Activated CD8-positive, alpha-beta T cell treated with anti-CD3 and anti-CD28 coated beads, Interleukin-2, amount 10 ng/mL, durations not matched to agents 7 days and 5 days (primary cell): Measurements from ENCODE around the gene TTC34. TPM values are rescaled to one million over a fixed set of nuclear protein-coding genes. Genes with fewer than 3 reads are reported as not detected.

ENCODE experiments used
- ATAC-seq: fragments of 150-1000 bp; cut with Tn5 transposase; one replicate; pipeline ENCODE4 v1.10.0; 2021; ENCODE audit warnings: moderate library complexity
- CTCF ChIA-PET: fragments of 350-600 bp; sonication (Branson Sonifier 250); formaldehyde crosslinking; loops from one replicate; lab custom pipeline; 2021; ENCODE audit warnings: antibody characterized with exemption; lab: Charles Lee
- POLR2A ChIA-PET: fragments of 350-600 bp; sonication (Branson Sonifier 250); formaldehyde crosslinking; loops from one replicate; lab custom pipeline; 2021; ENCODE audit warnings: antibody characterized with exemption; lab: Charles Lee
- DNase-seq: peaks from one replicate; pipeline ENCODE4 v3.0.0-alpha.2; 2020
- H3K27ac Mint-ChIP-seq: one replicate; pipeline ENCODE4 v1.8.0; 2021; ENCODE audit warnings: mild to moderate bottlenecking, mixed read lengths
- H3K27me3 Mint-ChIP-seq: one replicate; pipeline ENCODE4 v1.8.0; 2021; ENCODE audit warnings: low read depth, mixed read lengths
- H3K36me3 Mint-ChIP-seq: one replicate; pipeline ENCODE4 v1.8.0; 2021; ENCODE audit warnings: low read depth, mixed read lengths
- H3K4me1 Mint-ChIP-seq: one replicate; pipeline ENCODE4 v1.8.0; 2021; ENCODE audit warnings: low read depth, mixed read lengths
- H3K4me3 Mint-ChIP-seq: one replicate; pipeline ENCODE4 v1.8.0; 2021; ENCODE audit warnings: mild to moderate bottlenecking, mixed read lengths
- H3K9me3 Mint-ChIP-seq: one replicate; pipeline ENCODE4 v1.8.0; 2022; ENCODE audit warnings: mixed read lengths; ENCODE audit not compliant: insufficient read depth
- total RNA-seq, 2 experiments: library from RNA; stranded (reverse); gene quantifications; one replicate each; pipeline ENCODE4 v1.2.3, GENCODE V29; 2021

TTC34 gene
- total RNA-seq, 2 experiments from 2014 or later = 0.82 to 0.86 TPM

- ChIA-PET POLR2A (no interaction called here), CTCF (no interaction called here)
- H3K27ac Mint-ChIP-seq = no peak overlapping the region
- H3K9me3 Mint-ChIP-seq = no peaks in the 10 kb centered on the region
- H3K36me3 Mint-ChIP-seq = no peaks in the 10 kb centered on the region
- H3K4me3 Mint-ChIP-seq = no peak overlapping the region
- no peaks in the 10 kb centered on the region for H3K27me3 Mint-ChIP-seq
- H3K4me1 Mint-ChIP-seq = no peaks in the 10 kb centered on the region
- DNase-seq (no peak), ATAC-seq (no peak)
Observed at GRCh38 chr1:2825487-2826189, 24.1 kb upstream of the TTC34 start.

- no peak overlapping the region for H3K27ac Mint-ChIP-seq
- no peak overlapping the region for H3K4me3 Mint-ChIP-seq
- no peaks in the 10 kb centered on the region for H3K9me3 Mint-ChIP-seq
- ATAC-seq = no peak
- no peak for DNase-seq
- H3K27me3 Mint-ChIP-seq = no peaks in the 10 kb centered on the region
- CTCF ChIA-PET = interaction anchor here (1.2 kb wide), 1 partner anchor 97 kb away, joined by 4 read pairs; no protein-coding TSS in a partner anchor
- no peaks in the 10 kb centered on the region for H3K36me3 Mint-ChIP-seq
- H3K4me1 Mint-ChIP-seq = no peaks in the 10 kb centered on the region
- POLR2A ChIA-PET = no interaction called here
Observed at GRCh38 chr1:2824999-2825398, 23.5 kb upstream of the TTC34 start.

DNA sequence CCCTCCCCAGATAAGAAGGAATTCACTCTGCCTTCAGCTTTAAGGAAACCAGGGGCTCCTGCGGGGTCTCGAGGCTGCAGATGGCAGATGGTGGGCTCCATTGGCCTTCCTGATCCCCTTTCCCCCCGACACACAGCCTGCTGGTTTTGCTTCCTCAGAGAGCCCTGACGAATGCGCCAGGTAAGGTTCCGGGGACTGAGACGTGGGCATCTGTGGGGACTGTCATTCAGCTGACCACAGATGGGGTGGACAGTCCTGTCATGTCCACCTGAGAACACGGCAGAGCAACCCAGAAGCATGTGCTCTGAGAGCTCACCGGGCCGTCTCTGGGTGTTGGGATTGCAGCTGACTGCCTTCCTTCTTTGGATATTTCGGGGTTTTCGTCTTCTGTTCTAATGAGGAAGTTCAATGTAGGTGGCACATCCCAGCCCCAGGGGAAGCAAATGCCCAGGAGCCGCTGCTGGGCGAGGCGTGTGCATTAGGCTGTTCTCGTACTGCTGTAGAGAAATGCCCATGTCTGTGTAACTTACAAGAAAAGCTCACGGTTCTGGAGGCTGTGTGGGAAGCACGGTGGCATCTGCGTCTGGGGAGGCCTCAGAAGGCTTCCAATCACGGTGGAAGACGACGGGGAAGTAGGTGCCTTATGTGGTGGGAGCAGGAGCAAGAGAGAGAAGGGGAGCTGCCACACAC lies 22.6 kb upstream of the TTC34 start:
- POLR2A ChIA-PET = no interaction called here
- H3K27me3 Mint-ChIP-seq = no peaks in the 10 kb centered on the region
- no peaks in the 10 kb centered on the region for H3K9me3 Mint-ChIP-seq
- CTCF ChIA-PET = interaction anchor here (1.2 kb wide), 1 partner anchor 98 kb away, joined by 4 read pairs; no protein-coding TSS in a partner anchor
- ATAC-seq (no peak), DNase-seq (no peak)
- H3K4me3 Mint-ChIP-seq = no peak overlapping the region
- no peak overlapping the region for H3K27ac Mint-ChIP-seq
- no peaks in the 10 kb centered on the region for H3K4me1 Mint-ChIP-seq
- no peaks in the 10 kb centered on the region for H3K36me3 Mint-ChIP-seq

GRCh38 chr1:2822621-2823145 lies 21.2 kb upstream of the TTC34 start:
- Mint-ChIP-seq H3K9me3 (no peaks in the 10 kb centered on the region), H3K27ac (no peak overlapping the region), H3K36me3 (no peaks in the 10 kb centered on the region), H3K27me3 (no peaks in the 10 kb centered on the region), H3K4me1 (no peaks in the 10 kb centered on the region), H3K4me3 (no peak overlapping the region)
- CTCF ChIA-PET = interaction anchor here (1.2 kb wide), 1 partner anchor 42 kb away, joined by 3 read pairs; no protein-coding TSS in a partner anchor
- DNase-seq = no peak
- POLR2A ChIA-PET = no interaction called here
- no peak for ATAC-seq

GRCh38 chr1:2821966-2822620 lies 20.6 kb upstream of the TTC34 start:
- peak; percentile 54 for DNase-seq
- Mint-ChIP-seq H3K36me3 (no peaks in the 10 kb centered on the region), H3K4me3 (no peak overlapping the region), H3K4me1 (no peaks in the 10 kb centered on the region), H3K27me3 (no peaks in the 10 kb centered on the region), H3K27ac (no peak overlapping the region), H3K9me3 (no peaks in the 10 kb centered on the region)
- peak; percentile 79 for ATAC-seq
- ChIA-PET POLR2A (no interaction called here), CTCF (interaction anchor here (1.0 to 1.2 kb wide), 3 partner anchors 18 to 100 kb away, joined by 3 to 6 read pairs (median 3); no protein-coding TSS in a partner anchor)

DNA sequence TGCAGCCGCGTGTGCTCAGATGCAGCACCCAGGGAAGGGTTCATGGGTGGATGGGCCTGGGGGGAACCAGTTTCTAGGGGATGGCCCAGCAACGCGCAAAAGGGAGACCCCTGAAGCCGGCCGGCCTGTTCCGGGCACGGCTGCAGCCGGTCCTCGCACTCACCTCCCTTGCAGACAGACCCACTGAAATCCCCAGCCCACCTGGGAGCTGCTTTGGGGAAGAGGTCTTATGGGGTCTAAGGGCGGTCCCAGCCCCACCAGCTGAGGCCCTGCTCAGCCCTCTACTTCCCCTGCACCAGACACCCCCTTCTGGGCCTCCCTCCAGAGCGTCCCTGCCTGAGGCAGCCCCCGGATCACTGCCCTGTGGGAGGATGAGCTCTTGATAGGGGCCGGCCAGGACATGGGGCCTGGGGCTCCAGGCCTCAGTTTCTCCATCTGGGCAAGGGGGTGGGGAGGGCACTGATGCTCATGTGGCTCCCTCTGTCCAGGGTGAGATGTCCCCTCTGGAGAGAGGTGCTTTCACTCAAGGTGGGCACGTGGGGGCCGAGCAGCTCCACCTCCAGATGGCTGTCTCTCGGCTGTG lies 20.0 kb upstream of the TTC34 start:
- DNase-seq = no peak
- Mint-ChIP-seq H3K27me3 (no peaks in the 10 kb centered on the region), H3K4me3 (no peak overlapping the region), H3K4me1 (no peaks in the 10 kb centered on the region), H3K36me3 (no peaks in the 10 kb centered on the region), H3K27ac (no peak overlapping the region), H3K9me3 (no peaks in the 10 kb centered on the region)
- ChIA-PET CTCF (interaction anchor here (1.0 to 1.2 kb wide), 2 partner anchors 18 to 101 kb away, joined by 3 to 6 read pairs; no protein-coding TSS in a partner anchor), POLR2A (no interaction called here)
- ATAC-seq = no peak

DNA sequence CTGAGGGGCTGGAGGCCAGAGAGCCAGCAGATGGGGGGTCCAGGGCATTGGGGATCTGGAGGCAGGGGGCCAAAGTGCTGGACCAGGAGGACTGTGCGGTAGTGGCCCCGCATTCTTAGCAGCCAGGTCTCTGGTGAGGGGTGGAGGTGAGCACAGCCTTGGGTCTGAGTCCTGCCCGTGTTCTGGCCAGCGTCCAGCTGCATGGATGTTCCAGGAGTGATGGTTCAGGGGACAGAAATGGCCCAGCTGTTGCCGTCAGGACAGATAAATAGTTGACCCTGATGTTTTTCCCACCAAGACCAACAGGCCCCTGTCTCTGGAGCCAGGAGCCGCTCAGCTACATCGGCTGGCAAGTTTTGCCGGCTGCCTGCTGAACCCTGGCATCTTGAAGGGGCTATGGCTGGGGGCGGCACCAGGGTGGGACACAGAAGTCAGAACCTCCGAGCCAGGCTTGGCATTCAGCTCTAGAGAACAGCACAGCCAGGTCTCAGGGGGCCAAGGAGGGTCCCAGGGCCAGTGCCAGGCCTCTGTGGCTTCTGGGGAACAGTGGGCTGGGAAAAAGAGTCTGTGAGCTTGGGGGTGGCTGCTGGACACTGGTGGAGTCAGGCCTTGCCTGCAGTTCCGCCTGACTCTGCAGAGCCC lies 19.4 kb upstream of the TTC34 start:
- CTCF ChIA-PET = interaction anchor here (1.0 kb wide), 1 partner anchor 19 kb away, joined by 3 read pairs; no protein-coding TSS in a partner anchor
- ATAC-seq (no peak), DNase-seq (no peak)
- H3K27ac Mint-ChIP-seq = no peak overlapping the region
- no peaks in the 10 kb centered on the region for H3K9me3 Mint-ChIP-seq
- no peaks in the 10 kb centered on the region for H3K4me1 Mint-ChIP-seq
- H3K4me3 Mint-ChIP-seq = no peak overlapping the region
- no peaks in the 10 kb centered on the region for H3K36me3 Mint-ChIP-seq
- POLR2A ChIA-PET = no interaction called here
- H3K27me3 Mint-ChIP-seq = no peaks in the 10 kb centered on the region

- Mint-ChIP-seq H3K27ac (no peak overlapping the region), H3K27me3 (no peaks in the 10 kb centered on the region), H3K4me1 (no peaks in the 10 kb centered on the region), H3K4me3 (no peak overlapping the region), H3K9me3 (no peaks in the 10 kb centered on the region), H3K36me3 (no peaks in the 10 kb centered on the region)
- ChIA-PET POLR2A (no interaction called here), CTCF (no interaction called here)
- ATAC-seq (no peak), DNase-seq (no peak)
Observed at GRCh38 chr1:2819831-2820730, 18.6 kb upstream of the TTC34 start.

GRCh38 chr1:2819429-2819828 lies 17.9 kb upstream of the TTC34 start:
- Mint-ChIP-seq H3K27ac (no peak overlapping the region), H3K4me3 (no peak overlapping the region), H3K4me1 (no peaks in the 10 kb centered on the region), H3K36me3 (no peaks in the 10 kb centered on the region), H3K9me3 (no peaks in the 10 kb centered on the region), H3K27me3 (no peaks in the 10 kb centered on the region)
- ChIA-PET CTCF (no interaction called here), POLR2A (no interaction called here)
- no peak for DNase-seq
- no peak for ATAC-seq

DNA sequence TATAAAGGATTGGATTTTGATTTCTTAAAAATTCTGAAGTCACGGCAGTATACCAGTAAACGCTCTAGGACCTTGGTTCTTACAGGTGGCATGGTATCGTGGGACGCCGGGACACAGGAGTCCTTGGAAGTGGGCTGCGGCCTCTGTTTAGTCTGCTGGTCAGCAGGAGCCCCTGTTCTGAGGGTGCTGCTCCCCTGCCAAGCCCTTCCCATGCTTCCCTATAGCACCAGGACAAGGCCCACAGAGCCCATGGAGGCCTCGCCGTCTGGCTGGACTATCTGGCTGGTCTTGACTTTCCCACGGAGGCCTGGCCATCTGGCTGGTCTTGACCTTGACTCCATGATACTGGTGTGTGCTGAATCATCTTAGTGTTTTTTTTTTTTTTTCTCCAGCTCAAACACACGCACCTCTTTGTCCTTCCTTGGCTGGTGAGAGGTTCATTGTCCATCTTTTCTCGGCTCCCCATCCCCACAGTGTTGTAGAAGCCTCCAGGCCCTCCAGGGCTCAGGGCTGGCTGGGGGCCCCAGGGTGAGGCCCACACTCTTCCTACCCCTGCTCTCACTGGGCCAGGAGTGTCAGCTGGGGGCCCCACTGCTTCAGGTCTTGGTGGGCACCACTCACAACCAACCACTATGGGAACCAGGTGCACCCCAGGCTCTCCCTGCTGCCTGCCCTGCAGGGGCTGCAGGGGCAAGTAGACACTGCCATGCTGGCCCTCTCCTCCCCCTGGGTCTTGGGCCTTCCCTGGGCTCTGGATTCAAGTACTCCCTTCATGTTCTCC lies 16.5 kb upstream of the TTC34 start:
- H3K27ac Mint-ChIP-seq = no peak overlapping the region
- no peak overlapping the region for H3K4me3 Mint-ChIP-seq
- no peaks in the 10 kb centered on the region for H3K9me3 Mint-ChIP-seq
- ChIA-PET POLR2A (interaction anchor here (0.6 kb wide), 1 partner anchor 485 kb away, joined by 3 read pairs; no protein-coding TSS in a partner anchor), CTCF (no interaction called here)
- no peaks in the 10 kb centered on the region for H3K36me3 Mint-ChIP-seq
- H3K4me1 Mint-ChIP-seq = no peaks in the 10 kb centered on the region
- no peak for ATAC-seq
- no peak for DNase-seq
- no peaks in the 10 kb centered on the region for H3K27me3 Mint-ChIP-seq
